Calu3 (cell line): ENCODE data around the gene GNMT. TPM values are rescaled to one million over a fixed set of nuclear protein-coding genes. Genes with fewer than 3 reads are reported as not detected.

Source experiments
- Bru-seq: library from RNA; stranded (reverse); fragments of 400-500 nt; gene quantifications from one replicate; lab custom pipeline; 2021; lab: Mats Ljungman, UMichigan
- BruChase-seq, 2 experiments: library from RNA; stranded (reverse); fragments of 400-500 nt; gene quantifications; one replicate each; lab custom pipeline; 2021; lab: Mats Ljungman, UMichigan
- BruUV-seq: library from RNA; stranded (reverse); fragments of 400-500 nt; replicated peaks from 2 replicates; lab custom pipeline; 2021; lab: Mats Ljungman, UMichigan
- CTCF ChIA-PET: fragments of 300-600 bp; sonication (Branson Sonifier 250); formaldehyde crosslinking; loops from one replicate; lab custom pipeline; 2022; ENCODE audit warnings: antibody characterized with exemption; lab: Charles Lee
- DNase-seq: peaks from one replicate; pipeline ENCODE4 v3.0.0; 2022
- H3K27ac Mint-ChIP-seq: one replicate; pipeline ENCODE4 v1.8.0; 2022; ENCODE audit warnings: mixed read lengths; ENCODE audit not compliant: unreplicated experiment
- H3K27me3 Mint-ChIP-seq: one replicate; pipeline ENCODE4 v1.8.0; 2022; ENCODE audit warnings: mixed read lengths; ENCODE audit not compliant: unreplicated experiment
- H3K36me3 Mint-ChIP-seq: one replicate; pipeline ENCODE4 v1.8.0; 2022; ENCODE audit warnings: mild to moderate bottlenecking, moderate library complexity, mixed read lengths; ENCODE audit not compliant: insufficient read depth, unreplicated experiment
- H3K4me1 Mint-ChIP-seq: one replicate; pipeline ENCODE4 v1.8.0; 2022; ENCODE audit warnings: mild to moderate bottlenecking, low read depth, mixed read lengths; ENCODE audit not compliant: unreplicated experiment
- H3K4me3 Mint-ChIP-seq: one replicate; pipeline ENCODE4 v1.8.0; 2022; ENCODE audit warnings: mild to moderate bottlenecking, low read depth, moderate library complexity, mixed read lengths; ENCODE audit not compliant: unreplicated experiment
- H3K9me3 Mint-ChIP-seq: one replicate; pipeline ENCODE4 v1.8.0; 2022; ENCODE audit warnings: low read depth, mixed read lengths; ENCODE audit not compliant: unreplicated experiment
- intact Hi-C: fragments of 100-400 bp; cut with micrococcal nuclease; formaldehyde crosslinking; loops from one replicate; pipeline ENCODE4 v1.10.0; 2022; ENCODE audit not compliant: unreplicated experiment
- long read RNA-seq: library from polyadenylated mRNA; stranded (forward); transcript quantifications from one replicate; pipeline ENCODE4 v2.0.0, GENCODE V29; 2022
- total RNA-seq: library from RNA; stranded (reverse); gene quantifications from 2 replicates; pipeline ENCODE4 v1.2.3, GENCODE V29; 2022
- TF ChIP-seq, protein P1 (sequence below): fragments of 200-600 bp; IDR thresholded peaks from one replicate; pipeline ENCODE4 v1.8.0; 2022; ENCODE audit warnings: antibody characterized with exemption; ENCODE audit not compliant: unreplicated experiment

The GNMT gene
- 0.45 TPM in 1 of 2 replicates, not detected in the other for total RNA-seq
- percentile 25 among the genes with signal in this experiment for Bru-seq, nascent RNA
- percentile 36 among the genes with signal in this experiment for BruChase-seq, experiment 1, labeled RNA remaining after a 6-hour chase
- BruChase-seq, experiment 2, labeled RNA remaining after a 2-hour chase: percentile 45 among the genes with signal in this experiment
- long read RNA-seq: 0 reads

DNA sequence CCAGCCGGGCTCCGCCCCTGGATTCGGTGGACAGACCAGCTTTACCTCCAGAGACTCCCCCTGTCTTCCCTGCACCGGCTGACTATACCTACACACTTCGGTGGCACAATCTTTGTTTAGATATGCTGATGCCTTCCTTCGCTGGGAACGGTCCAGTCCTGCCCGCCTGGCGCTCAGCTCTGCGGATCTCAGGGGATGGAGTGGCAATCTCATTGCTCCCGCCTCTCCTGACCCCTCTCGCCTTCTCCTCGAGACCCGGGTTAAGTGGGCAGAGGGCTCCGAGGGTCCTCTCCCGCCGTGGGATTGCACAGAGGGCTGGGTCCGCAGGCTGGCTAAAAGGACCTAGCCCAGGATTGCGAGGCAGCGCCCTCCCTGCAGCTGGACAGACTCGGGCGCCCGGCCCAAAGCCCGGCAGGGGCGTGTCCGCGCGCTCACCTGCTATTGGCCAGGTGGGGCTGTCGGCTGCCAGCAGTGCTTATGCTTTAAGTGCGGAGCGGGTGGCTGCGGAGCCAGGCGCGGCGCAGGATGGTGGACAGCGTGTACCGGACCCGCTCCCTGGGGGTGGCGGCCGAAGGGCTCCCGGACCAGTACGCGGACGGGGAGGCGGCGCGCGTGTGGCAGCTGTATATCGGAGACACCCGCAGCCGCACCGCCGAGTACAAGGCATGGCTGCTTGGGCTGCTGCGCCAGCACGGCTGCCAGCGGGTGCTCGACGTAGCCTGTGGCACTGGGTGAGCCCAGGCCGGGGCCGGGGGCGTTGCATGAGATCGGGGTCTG, at the start of gene GNMT:
GNMT (plus strand) TSS at position 512 of the 777 bp plus-strand sequence; CDS start at position 526, 14 bp downstream.
- no TSS peak for BruUV-seq
- peak; percentile 90 for DNase-seq
- Mint-ChIP-seq H3K27me3 (peaks cover 22% of the 10 kb centered on the region), H3K9me3 (no peaks in the 10 kb centered on the region), H3K36me3 (peaks cover 34% of the 10 kb centered on the region), H3K4me3 (peak within 1 kb of the TSS; percentile 98), H3K27ac (peak within 1 kb of the TSS; percentile 77), H3K4me1 (peaks cover 25% of the 10 kb centered on the region)
- TF ChIP-seq, protein P1, sequence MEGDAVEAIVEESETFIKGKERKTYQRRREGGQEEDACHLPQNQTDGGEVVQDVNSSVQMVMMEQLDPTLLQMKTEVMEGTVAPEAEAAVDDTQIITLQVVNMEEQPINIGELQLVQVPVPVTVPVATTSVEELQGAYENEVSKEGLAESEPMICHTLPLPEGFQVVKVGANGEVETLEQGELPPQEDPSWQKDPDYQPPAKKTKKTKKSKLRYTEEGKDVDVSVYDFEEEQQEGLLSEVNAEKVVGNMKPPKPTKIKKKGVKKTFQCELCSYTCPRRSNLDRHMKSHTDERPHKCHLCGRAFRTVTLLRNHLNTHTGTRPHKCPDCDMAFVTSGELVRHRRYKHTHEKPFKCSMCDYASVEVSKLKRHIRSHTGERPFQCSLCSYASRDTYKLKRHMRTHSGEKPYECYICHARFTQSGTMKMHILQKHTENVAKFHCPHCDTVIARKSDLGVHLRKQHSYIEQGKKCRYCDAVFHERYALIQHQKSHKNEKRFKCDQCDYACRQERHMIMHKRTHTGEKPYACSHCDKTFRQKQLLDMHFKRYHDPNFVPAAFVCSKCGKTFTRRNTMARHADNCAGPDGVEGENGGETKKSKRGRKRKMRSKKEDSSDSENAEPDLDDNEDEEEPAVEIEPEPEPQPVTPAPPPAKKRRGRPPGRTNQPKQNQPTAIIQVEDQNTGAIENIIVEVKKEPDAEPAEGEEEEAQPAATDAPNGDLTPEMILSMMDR: no peak
- CTCF ChIA-PET: interaction anchor here (0.6 to 1.4 kb wide), 6 partner anchors 19 to 652 kb away, joined by 3 to 8 read pairs (median 4); partner anchors contain the start of genes PEX6 and PPP2R5D
- intact Hi-C loops: loop anchor here (5.0 kb wide), 1 partner anchor 182 kb away; no protein-coding TSS in a partner anchor

DNA sequence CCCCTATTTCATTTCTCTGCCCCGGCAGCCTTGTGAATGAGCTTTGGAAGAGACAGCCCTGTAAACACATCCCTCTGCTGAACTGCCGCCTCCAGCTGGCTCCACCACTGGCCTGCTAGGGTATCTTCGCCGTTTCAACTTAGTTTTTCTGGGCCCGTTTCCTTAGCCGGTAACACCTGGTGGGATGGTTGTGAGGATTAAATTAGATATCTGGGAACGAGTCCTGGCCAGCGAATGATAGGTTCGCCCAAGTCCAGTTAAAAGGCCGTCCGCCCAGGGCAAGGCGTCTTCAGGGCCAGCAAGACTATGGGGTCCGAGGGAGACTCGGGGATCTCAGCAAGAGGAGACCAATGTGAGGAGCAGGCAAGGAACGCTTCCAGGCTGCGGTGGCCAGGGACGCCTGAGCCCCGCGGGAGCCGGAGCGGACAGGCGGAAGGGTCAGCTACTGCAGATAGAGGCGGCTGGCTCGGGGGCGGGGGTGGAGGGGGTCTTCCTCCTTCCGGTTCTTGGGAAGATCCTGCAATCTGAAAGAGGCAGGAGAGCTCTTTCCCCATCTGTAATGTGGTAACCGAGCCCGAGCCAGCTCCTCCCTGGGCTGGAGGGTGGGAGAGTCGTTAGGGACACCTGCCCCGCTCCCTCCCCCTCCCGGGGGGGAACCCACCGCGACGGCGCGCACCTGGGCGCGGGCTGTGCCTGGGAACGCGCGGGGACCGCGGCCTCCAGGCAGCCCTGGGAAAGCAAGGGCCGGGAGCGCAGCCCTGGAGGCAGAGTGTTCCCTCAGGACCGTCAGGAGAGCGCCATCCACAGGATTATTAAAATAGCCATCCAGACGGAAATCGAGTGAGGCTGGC, 49.2 kb upstream of the GNMT start:
- no peaks in the 10 kb centered on the region for H3K4me1 Mint-ChIP-seq
- no TSS peak for BruUV-seq
- intact Hi-C loops: no loop called here
- H3K36me3 Mint-ChIP-seq: no peaks in the 10 kb centered on the region
- H3K4me3 Mint-ChIP-seq: no peak overlapping the region
- CTCF ChIA-PET: interaction anchor here (0.6 to 0.7 kb wide), 3 partner anchors 77 to 1197 kb away, joined by 3 to 4 read pairs (median 3); no protein-coding TSS in a partner anchor
- H3K27me3 Mint-ChIP-seq: peaks cover 32% of the 10 kb centered on the region
- no peaks in the 10 kb centered on the region for H3K9me3 Mint-ChIP-seq
- no peak for DNase-seq
- no peak overlapping the region for H3K27ac Mint-ChIP-seq
- TF ChIP-seq, protein P1: no peak

DNA sequence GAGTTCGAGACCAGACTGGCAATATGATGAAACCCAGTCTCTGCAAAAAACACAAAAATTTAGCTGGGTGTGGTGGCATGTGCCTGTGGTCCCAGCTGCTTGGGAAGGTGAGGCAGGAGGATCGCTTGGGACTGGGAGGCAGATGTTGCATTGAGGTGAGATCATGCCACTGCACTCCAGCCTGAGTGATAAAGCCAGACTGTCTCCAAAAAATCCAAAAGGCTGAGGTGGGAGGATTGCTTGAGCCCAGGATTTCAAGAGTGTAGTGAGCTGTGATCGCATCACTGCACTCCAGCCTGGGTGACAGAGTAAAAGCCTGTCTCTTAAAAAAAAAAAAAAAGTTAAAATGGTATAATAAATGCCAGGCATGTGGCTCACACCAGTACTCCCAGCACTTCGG, 46.0 kb upstream of the GNMT start:
- CTCF ChIA-PET: interaction anchor here (0.7 to 1.0 kb wide), 4 partner anchors 15 to 707 kb away, joined by 3 to 4 read pairs (median 4); partner anchors contain the start of gene CNPY3
- Mint-ChIP-seq H3K4me3 (no peak overlapping the region), H3K36me3 (no peaks in the 10 kb centered on the region), H3K4me1 (no peaks in the 10 kb centered on the region), H3K27ac (no peak overlapping the region), H3K9me3 (no peaks in the 10 kb centered on the region), H3K27me3 (peaks cover 13% of the 10 kb centered on the region)
- TF ChIP-seq, protein P1: no peak
- no peak for DNase-seq
- no TSS peak for BruUV-seq
- intact Hi-C loops: no loop called here

DNA sequence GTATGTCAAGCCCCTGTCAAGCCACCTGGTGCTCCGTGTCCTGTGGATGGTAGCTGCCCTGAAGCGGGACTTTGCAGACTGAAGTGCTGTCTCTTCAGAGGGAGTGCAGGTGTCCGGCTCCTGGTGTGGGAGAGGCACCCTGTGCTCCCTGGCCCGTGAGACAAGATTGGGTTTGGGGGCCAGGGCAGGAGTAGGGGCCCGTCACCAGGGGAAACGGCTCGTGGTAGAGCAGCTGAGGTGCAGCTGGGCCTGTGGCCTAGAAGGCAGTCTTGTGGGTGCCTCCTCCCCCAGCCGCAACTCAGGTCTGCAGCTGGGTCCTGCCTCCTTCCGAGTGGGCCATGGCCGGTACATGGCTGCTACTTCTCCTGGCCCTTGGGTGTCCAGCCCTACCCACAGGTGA, 44.8 kb upstream of the GNMT start, which contains the start of gene PTCRA:
PTCRA (plus strand) TSS at position 322 of the 400 bp plus-strand sequence; CDS start at position 339, 17 bp downstream.
- intact Hi-C loops: no loop called here
- H3K9me3 Mint-ChIP-seq: no peaks in the 10 kb centered on the region
- no peak within 1 kb of the TSS for H3K27ac Mint-ChIP-seq
- no peaks in the 10 kb centered on the region for H3K4me1 Mint-ChIP-seq
- H3K4me3 Mint-ChIP-seq: no peak within 1 kb of the TSS
- DNase-seq: no peak
- BruUV-seq: no TSS peak
- peaks cover 13% of the 10 kb centered on the region for H3K27me3 Mint-ChIP-seq
- TF ChIP-seq, protein P1: no peak
- no peaks in the 10 kb centered on the region for H3K36me3 Mint-ChIP-seq
- CTCF ChIA-PET: no interaction called here
